ENCODE results near the gene GSTM2. TPM values are rescaled to one million over a fixed set of nuclear protein-coding genes. Genes with fewer than 3 reads are reported as not detected.
"Not testable (repeated sequence)": the region's sequence is repeated elsewhere in the genome, so short reads cannot be mapped to it uniquely, and the experiment has no call there.

GSTM2 gene
- total and polyA plus RNA-seq, 2 experiments from 2014 or later: 78.5 to 117 TPM

GRCh38 chr1:109711593-109712320 is 43.9 kb downstream of the GSTM2 start, which contains the start of gene GSTM5:
Gene GSTM5 (plus strand): TSS chr1:109712251. CDS start chr1:109712313, 62 bp downstream.
- not testable (repeated sequence) for H3K27me3 ChIP-seq; H3K9me3 ChIP-seq (ENCODE audit: low read depth); H3K4me1 ChIP-seq (ENCODE audit: low read depth); H3K36me3 ChIP-seq; H3K27ac ChIP-seq; H3K4me3 ChIP-seq
- peak in 1 of 2 donors; percentile 22 for DNase-seq (ENCODE audit: low read depth in 1 of 2, low spot score in 1 of 2)

- TF ChIP-seq CTCF (IDR thresholded peaks at IDR 0.05; ENCODE audit: low read depth, low read length): no peak
Measured at GRCh38 chr1:109712321-109712864, 44.5 kb downstream of the GSTM2 start.

GRCh38 chr1:109713636-109714035 is 45.8 kb downstream of the GSTM2 start:
- H3K27ac ChIP-seq: no peak overlapping the region
- DNase-seq (ENCODE audit: low read depth in 1 of 2, low spot score in 1 of 2): no peak
- H3K4me1 ChIP-seq (ENCODE audit: low read depth): no peaks in the 10 kb centered on the region
- no peaks in the 10 kb centered on the region for H3K27me3 ChIP-seq
- TF ChIP-seq CTCF (IDR thresholded peaks at IDR 0.05; ENCODE audit: low read depth, low read length): no peak
- H3K4me3 ChIP-seq: no peak overlapping the region
- no peaks in the 10 kb centered on the region for H3K36me3 ChIP-seq
- H3K9me3 ChIP-seq (ENCODE audit: low read depth): no peaks in the 10 kb centered on the region

More at GRCh38 chr1:109712321-109712864, 44.5 kb downstream of the GSTM2 start:
- no peak overlapping the region for H3K4me3 ChIP-seq
- DNase-seq (ENCODE audit: low read depth in 1 of 2, low spot score in 1 of 2): no peak
- no peaks in the 10 kb centered on the region for H3K9me3 ChIP-seq (ENCODE audit: low read depth)
- no peaks in the 10 kb centered on the region for H3K4me1 ChIP-seq (ENCODE audit: low read depth)
- no peaks in the 10 kb centered on the region for H3K27me3 ChIP-seq
- H3K36me3 ChIP-seq: no peaks in the 10 kb centered on the region
- H3K27ac ChIP-seq: no peak overlapping the region

- DNase-seq (ENCODE audit: low read depth in 1 of 2, low spot score in 1 of 2): no peak
- Histone ChIP-seq H3K4me3 (no peak overlapping the region), H3K27me3 (no peaks in the 10 kb centered on the region), H3K36me3 (no peaks in the 10 kb centered on the region), H3K4me1 (ENCODE audit: low read depth) (no peaks in the 10 kb centered on the region), H3K27ac (no peak overlapping the region), H3K9me3 (ENCODE audit: low read depth) (no peaks in the 10 kb centered on the region)
- no peak for TF ChIP-seq CTCF (IDR thresholded peaks at IDR 0.05; ENCODE audit: low read depth, low read length)
Measured at GRCh38 chr1:109714661-109715372, 47.0 kb downstream of the GSTM2 start.

GRCh38 chr1:109716121-109716520 is 48.3 kb downstream of the GSTM2 start:
- Histone ChIP-seq H3K4me1 (ENCODE audit: low read depth) (no peaks in the 10 kb centered on the region), H3K36me3 (no peaks in the 10 kb centered on the region), H3K4me3 (no peak overlapping the region), H3K27ac (no peak overlapping the region), H3K27me3 (no peaks in the 10 kb centered on the region), H3K9me3 (ENCODE audit: low read depth) (no peaks in the 10 kb centered on the region)
- DNase-seq (ENCODE audit: low read depth in 1 of 2, low spot score in 1 of 2): no peak
- TF ChIP-seq CTCF (IDR thresholded peaks at IDR 0.05; ENCODE audit: low read depth, low read length): no peak
